GM12878 (cell line): Measurements from ENCODE around the gene MYCN. TPM values are rescaled to one million over a fixed set of nuclear protein-coding genes. Genes with fewer than 3 reads are reported as not detected.

ENCODE experiments used
- ATAC-seq: fragments of 200-7000 bp; cut with Tn5 transposase; 3 replicates; pipeline ENCODE4 v1.9.1; 2020; ENCODE audit warnings: mild to moderate bottlenecking, moderate library complexity
- BruUV-seq: library from RNA; stranded (reverse); fragments of 400-500 nt; replicated peaks from 2 replicates; lab custom pipeline; 2021; lab: Mats Ljungman, UMichigan
- CTCF ChIA-PET: fragments of 300-600 bp; sonication (Branson Sonifier 250); formaldehyde crosslinking; extraction: SDS; loops from one replicate; lab custom pipeline; 2021; ENCODE audit warnings: inconsistent platforms; lab: Yijun Ruan, JAX
- POLR2A ChIA-PET: fragments of 350-600 bp; formaldehyde crosslinking; extraction: SDS; loops from one replicate; lab custom pipeline; 2021; ENCODE audit warnings: inconsistent platforms; lab: Charles Lee
- RAD21 ChIA-PET: fragments of 300-600 bp; sonication (Branson Sonifier 250); formaldehyde crosslinking; loops from one replicate; lab custom pipeline; 2023; ENCODE audit warnings: antibody characterized with exemption; ENCODE audit not compliant: unreplicated experiment; lab: Charles Lee
- SMC1A ChIA-PET: fragments of 300-600 bp; sonication (Branson Sonifier 250); formaldehyde crosslinking; loops from one replicate; lab custom pipeline; 2023; ENCODE audit not compliant: unreplicated experiment, uncharacterized antibody; lab: Charles Lee
- DNase-seq: peaks from one replicate; pipeline ENCODE4 v3.0.0-alpha.2; 2011; ENCODE audit warnings: low read depth, low spot score
- FAIRE-seq: peaks from 3 replicates; lab custom pipeline; 2011; peaks lifted over from hg19 to GRCh38; lab: Jason Lieb, UNC
- H2AFZ ChIP-seq: 2 replicates; pipeline ENCODE4 v1.6.0; 2011; ENCODE audit warnings: low read depth, low read length, control low read depth; ENCODE audit not compliant: control insufficient read depth
- H3K27ac ChIP-seq: 2 replicates; pipeline ENCODE4 v1.5.1; 2011; ENCODE audit warnings: control low read depth; ENCODE audit not compliant: control insufficient read depth, insufficient read depth
- H3K27me3 ChIP-seq, 2 experiments: replicated peaks in 1 of 2; 2 replicates each; pipeline versions ENCODE4 v1.6.0 to v1.6.1; 2011; ENCODE audit warnings: low read length in 1 of 2; ENCODE audit not compliant: control insufficient read depth in 2 of 2, insufficient read depth in 2 of 2
- H3K36me3 ChIP-seq, 2 experiments: 2 replicates each; pipeline ENCODE4 v1.5.1; 2011; ENCODE audit warnings: low read length in 1 of 2; ENCODE audit not compliant: control insufficient read depth in 2 of 2, insufficient read depth in 2 of 2
- H3K4me1 ChIP-seq: 2 replicates; pipeline ENCODE4 v1.6.1; 2011; ENCODE audit warnings: mild to moderate bottlenecking, low read length, moderate library complexity, mixed read lengths; ENCODE audit not compliant: control insufficient read depth, insufficient read depth
- H3K4me2 ChIP-seq: 2 replicates; pipeline ENCODE4 v1.6.0; 2011; ENCODE audit warnings: control low read depth; ENCODE audit not compliant: control insufficient read depth, insufficient read depth
- H3K4me3 ChIP-seq: fragments of 200-600 bp; sonication (generic); 2 replicates; pipeline ENCODE4 v1.5.1; 2016
- H3K79me2 ChIP-seq: 2 replicates; pipeline ENCODE4 v1.6.0; 2011; ENCODE audit warnings: low read length; ENCODE audit not compliant: control insufficient read depth, insufficient read depth
- H3K9ac ChIP-seq: 2 replicates; pipeline ENCODE4 v1.8.0; 2011; ENCODE audit warnings: low read length, control low read depth, mixed read lengths; ENCODE audit not compliant: control insufficient read depth, insufficient read depth
- H3K9me3 ChIP-seq: replicated peaks from 3 replicates; pipeline ENCODE4 v1.5.1; 2011; ENCODE audit warnings: mild to moderate bottlenecking, low read length; ENCODE audit not compliant: control insufficient read depth, insufficient read depth
- H4K20me1 ChIP-seq: 2 replicates; pipeline ENCODE4 v1.6.0; 2011; ENCODE audit not compliant: control insufficient read depth, insufficient read depth
- CREB1 ChIP-seq: IDR thresholded peaks from 2 replicates; pipeline ENCODE4 v1.6.1; 2012; ENCODE audit warnings: low read depth, mild to moderate bottlenecking, inconsistent platforms
- CREM ChIP-seq: IDR thresholded peaks from 2 replicates; pipeline ENCODE4 v1.6.1; 2014; ENCODE audit warnings: antibody characterized with exemption, low read depth
- EGR1 ChIP-seq, 2 experiments: IDR thresholded peaks; 1 replicate in 1 of 2; 2 replicates in 1 of 2; pipeline ENCODE4 v1.6.1; 2011 to 2012; ENCODE audit warnings: low read depth in 2 of 2, low read length in 2 of 2, borderline replicate concordance in 1 of 2, mild to moderate bottlenecking in 1 of 2, moderate library complexity in 1 of 2
- ETV6 ChIP-seq, 2 experiments: fragments of 450-650 bp in 1 of 2; IDR thresholded peaks in 1 of 2; conservative IDR thresholded peaks in 1 of 2; 2 replicates each; pipeline ENCODE4 v1.6.1; 2014; ENCODE audit warnings: antibody characterized with exemption in 1 of 2, borderline replicate concordance in 1 of 2, low read depth in 1 of 2, mild to moderate bottlenecking in 1 of 2, moderate library complexity in 1 of 2
- GATAD2B ChIP-seq: fragments of 450-650 bp; conservative IDR thresholded peaks from 2 replicates; pipeline ENCODE4 v1.6.1; 2017; ENCODE audit warnings: low read depth, mild to moderate bottlenecking, moderate library complexity
- MEF2B ChIP-seq: fragments of 450-650 bp; IDR thresholded peaks from 2 replicates; pipeline ENCODE4 v1.6.1; 2018; ENCODE audit warnings: mild to moderate bottlenecking, moderate library complexity; ENCODE audit not compliant: partially characterized antibody, poor library complexity, severe bottlenecking
- NFYA ChIP-seq: IDR thresholded peaks from 2 replicates; pipeline ENCODE4 v1.6.1; 2011; ENCODE audit warnings: low read depth, mild to moderate bottlenecking, low read length, improper control_type of control experiment, borderline replicate concordance
- NR2F1 ChIP-seq: fragments of 450-650 bp; conservative IDR thresholded peaks from 2 replicates; pipeline ENCODE4 v1.6.1; 2017; ENCODE audit warnings: mild to moderate bottlenecking
- RAD21 ChIP-seq: IDR thresholded peaks from 2 replicates; pipeline ENCODE4 v1.6.1; 2011; ENCODE audit warnings: mild to moderate bottlenecking, low read depth, low read length, moderate library complexity; ENCODE audit not compliant: insufficient read depth
- RUNX3 ChIP-seq: IDR thresholded peaks from 2 replicates; pipeline ENCODE4 v1.6.1; 2012; ENCODE audit warnings: low read length, inconsistent platforms
- SPI1 ChIP-seq: IDR thresholded peaks from 2 replicates; pipeline ENCODE4 v1.6.1; 2011; ENCODE audit warnings: low read depth, mild to moderate bottlenecking, low read length, moderate library complexity, borderline replicate concordance; ENCODE audit not compliant: insufficient read depth
- ZSCAN29 ChIP-seq: fragments of 450-650 bp; IDR thresholded peaks from 2 replicates; pipeline ENCODE4 v1.6.1; 2017; ENCODE audit warnings: mild to moderate bottlenecking, moderate library complexity
- WGBS: methylation state at CpG from one replicate; pipeline ENCODE4 v1.1.6; 2016; ENCODE audit warnings: low lambda C conversion rate; ENCODE audit not compliant: insufficient replicate concordance, insufficient coverage; ENCODE audit errors: missing lambda C conversion rate; 5-methylcytosine and 5-hydroxymethylcytosine counted together
- in situ Hi-C: fragments of 300-500 bp; cut with MboI; formaldehyde crosslinking; loops from 9 replicates; pipeline ENCODE4 v1.14.3; 2018; ENCODE audit warnings: mixed read lengths
- intact Hi-C: fragments of 100-400 bp; cut with micrococcal nuclease; formaldehyde crosslinking; loops from one replicate; pipeline ENCODE4 v1.14.2; 2022; ENCODE audit not compliant: unreplicated experiment
- polyA plus RNA-seq, 11 experiments: library from polyadenylated mRNA; depleted of rRNA in 4 of 11; unstranded in 6 of 11; stranded (reverse) in 5 of 11; fragments of >200 nt; fragmentation: Nextera tagmentation in 4 of 11; fragmentation: Illumina TruSeq in 1 of 11; extraction: Ambion mirVana in 4 of 11; extraction: Trizol in 1 of 11; gene quantifications; 1 replicate in 1 of 11; 2 replicates in 10 of 11; pipeline versions ENCODE4 v1.2.1 to v1.2.3, GENCODE V29; 2011 to 2016; ENCODE audit warnings: inconsistent platforms in 2 of 11, missing spikeins in 2 of 11, low read depth in 1 of 11
- total RNA-seq, 4 experiments: library from RNA; depleted of rRNA in 3 of 4; stranded (reverse); fragments of >200 nt in 3 of 4; fragmentation: Illumina TruSeq in 1 of 4; extraction: Trizol in 1 of 4; gene quantifications; 2 replicates each; pipeline versions ENCODE4 v1.2.1 to v1.2.3, GENCODE V29; 2013 to 2021
- TF ChIP-seq, protein P1 (sequence below): IDR thresholded peaks from 2 replicates; pipeline ENCODE4 v1.6.1; 2011; ENCODE audit warnings: low read depth, mild to moderate bottlenecking, low read length, moderate library complexity, borderline replicate concordance; ENCODE audit errors: extremely low read depth
- TF ChIP-seq, protein P2 (sequence below): IDR thresholded peaks from 2 replicates; pipeline ENCODE4 v1.6.1; 2012; ENCODE audit warnings: improper control_type of control experiment, low read depth, low read length; ENCODE audit not compliant: insufficient replicate concordance
- TF ChIP-seq, protein P3 (sequence below): fragments of 450-650 bp; conservative IDR thresholded peaks from 2 replicates; pipeline ENCODE4 v1.6.1; 2017; ENCODE audit warnings: mild to moderate bottlenecking, moderate library complexity

Gene MYCN
- total and polyA plus RNA-seq, 10 of the 15 experiments (the other 5 are each of a cell fraction or from before 2014, with no cell fraction given): not detected

GRCh38 chr2:15933184-15933845 lies 7.0 kb upstream of the MYCN start:
- H3K4me2 ChIP-seq: no peak overlapping the region
- TF ChIP-seq MEF2B: no peak
- no peak for TF ChIP-seq CREM
- TF ChIP-seq SPI1: no peak
- TF ChIP-seq NFYA: no peak
- TF ChIP-seq GATAD2B: no peak
- TF ChIP-seq, protein P1, sequence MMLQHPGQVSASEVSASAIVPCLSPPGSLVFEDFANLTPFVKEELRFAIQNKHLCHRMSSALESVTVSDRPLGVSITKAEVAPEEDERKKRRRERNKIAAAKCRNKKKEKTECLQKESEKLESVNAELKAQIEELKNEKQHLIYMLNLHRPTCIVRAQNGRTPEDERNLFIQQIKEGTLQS: no peak
- TF ChIP-seq CREB1: no peak
- TF ChIP-seq, protein P2, sequence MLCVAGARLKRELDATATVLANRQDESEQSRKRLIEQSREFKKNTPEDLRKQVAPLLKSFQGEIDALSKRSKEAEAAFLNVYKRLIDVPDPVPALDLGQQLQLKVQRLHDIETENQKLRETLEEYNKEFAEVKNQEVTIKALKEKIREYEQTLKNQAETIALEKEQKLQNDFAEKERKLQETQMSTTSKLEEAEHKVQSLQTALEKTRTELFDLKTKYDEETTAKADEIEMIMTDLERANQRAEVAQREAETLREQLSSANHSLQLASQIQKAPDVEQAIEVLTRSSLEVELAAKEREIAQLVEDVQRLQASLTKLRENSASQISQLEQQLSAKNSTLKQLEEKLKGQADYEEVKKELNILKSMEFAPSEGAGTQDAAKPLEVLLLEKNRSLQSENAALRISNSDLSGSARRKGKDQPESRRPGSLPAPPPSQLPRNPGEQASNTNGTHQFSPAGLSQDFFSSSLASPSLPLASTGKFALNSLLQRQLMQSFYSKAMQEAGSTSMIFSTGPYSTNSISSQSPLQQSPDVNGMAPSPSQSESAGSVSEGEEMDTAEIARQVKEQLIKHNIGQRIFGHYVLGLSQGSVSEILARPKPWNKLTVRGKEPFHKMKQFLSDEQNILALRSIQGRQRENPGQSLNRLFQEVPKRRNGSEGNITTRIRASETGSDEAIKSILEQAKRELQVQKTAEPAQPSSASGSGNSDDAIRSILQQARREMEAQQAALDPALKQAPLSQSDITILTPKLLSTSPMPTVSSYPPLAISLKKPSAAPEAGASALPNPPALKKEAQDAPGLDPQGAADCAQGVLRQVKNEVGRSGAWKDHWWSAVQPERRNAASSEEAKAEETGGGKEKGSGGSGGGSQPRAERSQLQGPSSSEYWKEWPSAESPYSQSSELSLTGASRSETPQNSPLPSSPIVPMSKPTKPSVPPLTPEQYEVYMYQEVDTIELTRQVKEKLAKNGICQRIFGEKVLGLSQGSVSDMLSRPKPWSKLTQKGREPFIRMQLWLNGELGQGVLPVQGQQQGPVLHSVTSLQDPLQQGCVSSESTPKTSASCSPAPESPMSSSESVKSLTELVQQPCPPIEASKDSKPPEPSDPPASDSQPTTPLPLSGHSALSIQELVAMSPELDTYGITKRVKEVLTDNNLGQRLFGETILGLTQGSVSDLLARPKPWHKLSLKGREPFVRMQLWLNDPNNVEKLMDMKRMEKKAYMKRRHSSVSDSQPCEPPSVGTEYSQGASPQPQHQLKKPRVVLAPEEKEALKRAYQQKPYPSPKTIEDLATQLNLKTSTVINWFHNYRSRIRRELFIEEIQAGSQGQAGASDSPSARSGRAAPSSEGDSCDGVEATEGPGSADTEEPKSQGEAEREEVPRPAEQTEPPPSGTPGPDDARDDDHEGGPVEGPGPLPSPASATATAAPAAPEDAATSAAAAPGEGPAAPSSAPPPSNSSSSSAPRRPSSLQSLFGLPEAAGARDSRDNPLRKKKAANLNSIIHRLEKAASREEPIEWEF: no peak
- TF ChIP-seq EGR1 (IDR thresholded peaks at IDR 0.05; ENCODE audit: borderline replicate concordance in 1 of 2, low read depth in 2 of 2, low read length in 2 of 2): no peak
- TF ChIP-seq RAD21: no peak
- TF ChIP-seq NR2F1: no peak
- TF ChIP-seq, protein P3, sequence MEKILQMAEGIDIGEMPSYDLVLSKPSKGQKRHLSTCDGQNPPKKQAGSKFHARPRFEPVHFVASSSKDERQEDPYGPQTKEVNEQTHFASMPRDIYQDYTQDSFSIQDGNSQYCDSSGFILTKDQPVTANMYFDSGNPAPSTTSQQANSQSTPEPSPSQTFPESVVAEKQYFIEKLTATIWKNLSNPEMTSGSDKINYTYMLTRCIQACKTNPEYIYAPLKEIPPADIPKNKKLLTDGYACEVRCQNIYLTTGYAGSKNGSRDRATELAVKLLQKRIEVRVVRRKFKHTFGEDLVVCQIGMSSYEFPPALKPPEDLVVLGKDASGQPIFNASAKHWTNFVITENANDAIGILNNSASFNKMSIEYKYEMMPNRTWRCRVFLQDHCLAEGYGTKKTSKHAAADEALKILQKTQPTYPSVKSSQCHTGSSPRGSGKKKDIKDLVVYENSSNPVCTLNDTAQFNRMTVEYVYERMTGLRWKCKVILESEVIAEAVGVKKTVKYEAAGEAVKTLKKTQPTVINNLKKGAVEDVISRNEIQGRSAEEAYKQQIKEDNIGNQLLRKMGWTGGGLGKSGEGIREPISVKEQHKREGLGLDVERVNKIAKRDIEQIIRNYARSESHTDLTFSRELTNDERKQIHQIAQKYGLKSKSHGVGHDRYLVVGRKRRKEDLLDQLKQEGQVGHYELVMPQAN: no peak
- no peak for TF ChIP-seq ZSCAN29
- no peak for TF ChIP-seq ETV6 (conservative IDR thresholded peaks at IDR 0.05 in 1 of 2, IDR thresholded peaks at IDR 0.05 in 1 of 2; ENCODE audit: borderline replicate concordance in 1 of 2, low read depth in 1 of 2)
- TF ChIP-seq RUNX3: no peak
- SMC1A ChIA-PET: no interaction called here
- H3K36me3 ChIP-seq: no peaks in the 10 kb centered on the region
- H3K9me3 ChIP-seq: no peaks in the 10 kb centered on the region
- intact Hi-C loops: no loop called here
- H3K4me3 ChIP-seq: no peak overlapping the region
- CTCF ChIA-PET: no interaction called here
- BruUV-seq: no TSS peak
- FAIRE-seq: no peak
- 20% methylated on average over 11 of the region's 11 CpGs for WGBS
- H3K79me2 ChIP-seq: no peaks in the 10 kb centered on the region
- no peaks in the 10 kb centered on the region for H4K20me1 ChIP-seq
- H2AFZ ChIP-seq: no peak overlapping the region
- no peak overlapping the region for H3K9ac ChIP-seq
- POLR2A ChIA-PET: no interaction called here
- no peak for ATAC-seq
- peaks cover 0 to 1% of the 10 kb centered on the region in 2 experiments; a peak in 1 of 4 replicates for H3K27me3 ChIP-seq
- DNase-seq: no peak
- no peaks in the 10 kb centered on the region for H3K4me1 ChIP-seq
- RAD21 ChIA-PET: no interaction called here
- in situ Hi-C loops: loop anchor here (25.0 kb wide), 1 partner anchor 829 kb away; no protein-coding TSS in a partner anchor
- no peak overlapping the region for H3K27ac ChIP-seq
